ENCODE data around the gene PLEKHA8.
"Not testable (repeated sequence)": the region's sequence is repeated elsewhere in the genome, so short reads cannot be mapped to it uniquely, and the experiment has no call there.

Gene PLEKHA8

GRCh38 chr7:30023524-30023923 lies 4.7 kb upstream of the PLEKHA8 start:
- no peak for DNase-seq (ENCODE audit: low read depth, low spot score)

- peak; percentile 85 for DNase-seq (ENCODE audit: low read depth, low spot score)
Observed at GRCh38 chr7:30026229-30027064, 1.8 kb upstream of the PLEKHA8 start, which contains the start of gene FKBP14. Gene FKBP14, minus strand, starts transcription at chr7:30026702. Its CDS starts 194 bp downstream, at chr7:30026508.

- DNase-seq (ENCODE audit: low read depth, low spot score), result no peak
Observed at GRCh38 chr7:30027065-30027456, 1.2 kb upstream of the PLEKHA8 start.

GRCh38 chr7:30027740-30028215 lies 434 bp upstream of the PLEKHA8 start:
- DNase-seq (ENCODE audit: low read depth, low spot score), result no peak

GRCh38 chr7:30028749-30029635 lies 780 bp downstream of the PLEKHA8 start:
- no peak for DNase-seq (ENCODE audit: low read depth, low spot score)

GRCh38 chr7:30029696-30030095 lies 1.5 kb downstream of the PLEKHA8 start:
- no peak for DNase-seq (ENCODE audit: low read depth, low spot score)

- DNase-seq (ENCODE audit: low read depth, low spot score), result no peak
Observed at GRCh38 chr7:30032310-30033125, 4.3 kb downstream of the PLEKHA8 start.

GRCh38 chr7:30034501-30034900 lies 6.3 kb downstream of the PLEKHA8 start:
- DNase-seq (ENCODE audit: low read depth, low spot score), result no peak

- no peak for DNase-seq (ENCODE audit: low read depth, low spot score)
Observed at GRCh38 chr7:30036220-30036619, 8.0 kb downstream of the PLEKHA8 start.

GRCh38 chr7:30038196-30038980 lies 10.2 kb downstream of the PLEKHA8 start:
- no peak for DNase-seq (ENCODE audit: low read depth, low spot score)

GRCh38 chr7:30040938-30041337 lies 12.7 kb downstream of the PLEKHA8 start:
- no peak for DNase-seq (ENCODE audit: low read depth, low spot score)

GRCh38 chr7:30041526-30042269 lies 13.5 kb downstream of the PLEKHA8 start:
- DNase-seq (ENCODE audit: low read depth, low spot score), result no peak

- DNase-seq (ENCODE audit: low read depth, low spot score), result no peak
Observed at GRCh38 chr7:30046127-30046770, 18.0 kb downstream of the PLEKHA8 start.

GRCh38 chr7:30047124-30047523 lies 18.9 kb downstream of the PLEKHA8 start:
- no peak for DNase-seq (ENCODE audit: low read depth, low spot score)

- no peak for DNase-seq (ENCODE audit: low read depth, low spot score)
Observed at GRCh38 chr7:30048582-30048981, 20.4 kb downstream of the PLEKHA8 start.

GRCh38 chr7:30049173-30049572 lies 21.0 kb downstream of the PLEKHA8 start:
- no peak for DNase-seq (ENCODE audit: low read depth, low spot score)

GRCh38 chr7:30053068-30053467 lies 24.9 kb downstream of the PLEKHA8 start:
- DNase-seq (ENCODE audit: low read depth, low spot score), result no peak

- no peak for DNase-seq (ENCODE audit: low read depth, low spot score)
Observed at GRCh38 chr7:30057741-30058140, 29.5 kb downstream of the PLEKHA8 start.

- DNase-seq (ENCODE audit: low read depth, low spot score), result not testable (repeated sequence)
Observed at GRCh38 chr7:30061786-30062185, 33.6 kb downstream of the PLEKHA8 start.

Measured in activated naive CD8-positive, alpha-beta T cell treated with anti-CD3 and anti-CD28 coated beads, Interleukin-2, amount 50 U/mL, for 16 hours (primary cell).